ENCODE results near the gene TCF7. TPM values are rescaled to one million over a fixed set of nuclear protein-coding genes. Genes with fewer than 3 reads are reported as not detected.

Gene TCF7
- total RNA-seq, 5 donors from 2014 or later (not counting 1 experiment from before 2014, with no cell fraction given), result 503 to 749 (median 693) TPM

DNA sequence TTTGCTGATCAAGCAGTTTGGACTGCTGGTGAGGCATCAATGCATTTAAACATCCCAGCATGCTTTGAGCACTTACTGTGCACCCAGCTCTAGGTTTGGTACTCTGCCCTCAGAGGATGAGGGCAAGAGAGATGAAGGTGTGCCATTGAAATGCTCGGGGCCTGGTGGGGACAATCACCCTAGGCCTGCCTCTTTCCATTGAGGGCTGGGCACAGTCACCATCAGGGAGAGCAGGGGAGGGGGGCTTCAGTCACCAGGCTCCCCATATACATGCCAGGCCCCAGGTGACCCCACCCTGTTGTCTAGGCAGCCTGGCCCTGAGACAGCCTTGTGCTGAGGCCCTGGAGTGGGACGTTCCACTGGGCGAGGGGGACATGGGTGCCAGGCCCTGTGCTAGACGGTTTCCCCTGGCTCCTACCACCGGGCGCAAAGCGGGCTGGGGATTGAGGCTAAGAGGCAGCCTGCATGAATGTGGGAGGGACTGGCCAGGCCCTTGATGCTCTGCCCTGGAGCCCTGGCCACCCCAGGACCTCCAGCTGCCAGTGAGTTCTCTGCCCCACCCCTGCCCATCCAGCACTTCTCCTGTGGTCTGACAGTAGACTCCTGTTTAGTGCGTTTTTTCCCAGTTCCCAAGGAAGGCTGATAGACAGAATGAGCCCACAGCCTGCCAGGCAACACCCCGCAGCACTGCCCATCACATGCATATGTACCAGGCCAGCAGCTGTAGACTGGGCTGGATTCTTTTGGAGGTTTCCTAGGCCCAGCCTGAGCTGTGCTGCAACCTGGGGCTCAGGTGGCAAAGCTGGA, 18.9 kb downstream of the TCF7 start:
- peak in 5 of 35 experiments; percentile 3 to 18 (median 14) for DNase-seq
- ATAC-seq (replicated peaks in 1 of 4), result no peak
- H3K4me3 ChIP-seq (ENCODE audit: control insufficient read depth in 1 of 2, extremely low read depth in 1 of 2, low read length in 1 of 2), result peak overlapping the region; percentile 15 to 91
- Mint-ChIP-seq H3K27ac (peak overlapping the region; percentile 92 to 97), H3K4me1 (peaks cover 99 to 100% (median 99%) of the 10 kb centered on the region in 3 donors), H3K9me3 (no peaks in the 10 kb centered on the region), H3K27me3 (no peaks in the 10 kb centered on the region), H3K36me3 (peaks cover 46% of the 10 kb centered on the region), H3K4me3 (peak overlapping the region; percentile 88 to 99 (median 92))
- CTCF ChIA-PET, result interaction anchor here (0.6 to 2.0 kb wide), 7 partner anchors 8 to 97 kb away, joined by 3 to 8 read pairs (median 5); no protein-coding TSS in a partner anchor
- 100% methylated on average over 1 of the region's 9 CpGs for WGBS (ENCODE audit: insufficient coverage)
- no peaks in the 10 kb centered on the region for H3K9me3 ChIP-seq
- peak overlapping the region; percentile 95 for H3K27ac ChIP-seq (ENCODE audit: low read length)
- peaks cover 80 to 100% of the 10 kb centered on the region in 2 experiments for H3K4me1 ChIP-seq (ENCODE audit: control insufficient read depth in 1 of 2, extremely low read depth in 1 of 2, insufficient read depth in 2 of 2, low read length in 2 of 2)
- POLR2A ChIA-PET, result interaction anchor here (0.5 to 2.0 kb wide), 5 partner anchors 13 to 125 kb away, joined by 3 to 5 read pairs (median 3); no protein-coding TSS in a partner anchor
- peaks cover 14 to 86% of the 10 kb centered on the region in 2 donors for H3K36me3 ChIP-seq (ENCODE audit: control insufficient read depth in 2 of 2, extremely low read depth in 1 of 2, insufficient read depth in 1 of 2, low read length in 1 of 2)
- H3K27me3 ChIP-seq (replicated peaks in 1 of 2; ENCODE audit: control insufficient read depth in 2 of 2, extremely low read depth in 1 of 2, insufficient read depth in 2 of 2, low read length in 1 of 2), result no peaks in the 10 kb centered on the region

DNA sequence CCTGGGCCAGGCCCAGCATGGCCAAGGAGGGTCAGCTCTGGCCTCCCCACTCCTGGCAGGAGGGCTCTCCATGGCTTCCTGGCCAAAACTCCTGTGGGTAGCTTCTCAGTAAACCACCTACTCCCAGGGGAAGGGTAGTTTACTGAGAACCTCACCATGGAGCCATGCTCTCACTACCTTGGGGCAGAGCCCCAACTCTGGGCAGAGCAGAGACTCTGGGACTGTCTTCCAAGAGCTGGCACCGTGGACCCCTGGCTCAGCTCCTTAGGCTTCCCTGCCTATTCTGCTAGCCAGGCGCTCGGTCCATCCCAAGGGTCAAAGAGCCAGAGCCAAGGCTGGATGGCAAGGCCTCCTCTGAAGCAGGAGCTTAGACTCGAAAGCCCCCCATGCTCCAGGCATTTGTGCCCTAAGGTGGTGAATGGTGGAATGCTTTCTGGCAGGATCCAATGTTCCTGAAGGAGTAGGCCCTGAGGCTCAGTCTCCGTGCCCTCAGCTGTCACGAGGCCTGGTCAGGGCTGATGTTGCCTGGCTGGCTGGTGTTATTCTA, 19.6 kb downstream of the TCF7 start:
- WGBS (ENCODE audit: insufficient coverage), result 90% methylated on average over 3 of the region's 6 CpGs
- H3K4me1 ChIP-seq (ENCODE audit: control insufficient read depth in 1 of 2, extremely low read depth in 1 of 2, insufficient read depth in 2 of 2, low read length in 2 of 2), result peaks cover 78 to 100% of the 10 kb centered on the region in 2 experiments
- Mint-ChIP-seq H3K27ac (peak overlapping the region; percentile 92 to 97), H3K4me3 (peak overlapping the region in 2 of 3 donors; percentile 88 to 99), H3K9me3 (no peaks in the 10 kb centered on the region), H3K36me3 (peaks cover 42% of the 10 kb centered on the region), H3K27me3 (no peaks in the 10 kb centered on the region), H3K4me1 (peaks cover 96 to 100% (median 98%) of the 10 kb centered on the region in 3 donors)
- peak overlapping the region in 1 of 2 donors; percentile 1 for H3K4me3 ChIP-seq (ENCODE audit: control insufficient read depth in 1 of 2, extremely low read depth in 1 of 2, low read length in 1 of 2)
- H3K27me3 ChIP-seq (replicated peaks in 1 of 2; ENCODE audit: control insufficient read depth in 2 of 2, extremely low read depth in 1 of 2, insufficient read depth in 2 of 2, low read length in 1 of 2), result no peaks in the 10 kb centered on the region
- DNase-seq (peak in 6 of 35 experiments; percentile 1 to 15 (median 4)), ATAC-seq (replicated peaks in 1 of 4) (no peak)
- peaks cover 16 to 86% of the 10 kb centered on the region in 2 donors for H3K36me3 ChIP-seq (ENCODE audit: control insufficient read depth in 2 of 2, extremely low read depth in 1 of 2, insufficient read depth in 1 of 2, low read length in 1 of 2)
- ChIA-PET CTCF (interaction anchor here in 1 of 2 donors (0.6 to 1.7 kb wide), 4 partner anchors 10 to 98 kb away, joined by 3 to 5 read pairs (median 4); no protein-coding TSS in a partner anchor), POLR2A (interaction anchor here (0.5 to 2.0 kb wide), 4 partner anchors 13 to 125 kb away, joined by 3 to 4 read pairs (median 3); no protein-coding TSS in a partner anchor)
- peak overlapping the region; percentile 95 for H3K27ac ChIP-seq (ENCODE audit: low read length)
- no peaks in the 10 kb centered on the region for H3K9me3 ChIP-seq

DNA sequence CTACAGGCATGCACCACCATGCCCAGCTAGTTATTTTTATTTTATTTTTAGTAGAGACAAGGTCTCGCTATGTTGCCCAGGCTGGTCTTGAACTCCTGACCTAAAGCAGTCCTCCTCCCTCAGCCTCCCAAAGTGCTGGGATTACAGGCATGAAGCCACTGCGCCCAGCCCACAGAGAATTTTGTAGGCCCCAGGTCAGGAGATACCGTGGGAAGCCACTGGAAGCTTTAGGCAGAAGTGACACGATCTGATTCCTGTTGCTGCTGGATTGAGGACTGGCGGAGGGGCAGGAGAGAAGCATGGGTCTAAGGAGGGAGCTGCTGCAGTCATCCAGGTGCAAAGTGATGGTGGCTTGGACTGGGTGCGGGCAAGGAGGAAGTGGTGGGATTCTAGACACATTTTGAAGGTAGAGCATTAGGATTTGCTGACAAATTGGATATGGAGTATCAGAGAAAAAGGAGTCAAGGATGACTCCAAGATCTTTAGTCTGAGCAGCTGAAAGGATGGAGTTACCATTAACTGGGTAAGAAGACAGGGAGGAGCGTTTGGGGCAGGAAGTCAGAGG, 20.7 kb downstream of the TCF7 start:
- peaks cover 77 to 100% of the 10 kb centered on the region in 2 experiments for H3K4me1 ChIP-seq (ENCODE audit: control insufficient read depth in 1 of 2, extremely low read depth in 1 of 2, insufficient read depth in 2 of 2, low read length in 2 of 2)
- H3K36me3 Mint-ChIP-seq, result peaks cover 40% of the 10 kb centered on the region
- H3K27ac Mint-ChIP-seq, result peak overlapping the region; percentile 92 to 97
- no peaks in the 10 kb centered on the region for H3K27me3 Mint-ChIP-seq
- DNase-seq, result peak in 2 of 35 experiments; percentile 5 to 13
- H3K27ac ChIP-seq (ENCODE audit: low read length), result peak overlapping the region; percentile 95
- H3K4me3 ChIP-seq (ENCODE audit: control insufficient read depth in 1 of 2, extremely low read depth in 1 of 2, low read length in 1 of 2), result no peak overlapping the region
- no peaks in the 10 kb centered on the region for H3K9me3 Mint-ChIP-seq
- H3K4me1 Mint-ChIP-seq, result peaks cover 95 to 100% (median 96%) of the 10 kb centered on the region in 3 donors
- no peak for ATAC-seq (replicated peaks in 1 of 4)
- CTCF ChIA-PET, result interaction anchor here (1.2 to 1.7 kb wide), 3 partner anchors 12 to 96 kb away, joined by 3 to 4 read pairs (median 3); no protein-coding TSS in a partner anchor
- H3K27me3 ChIP-seq (replicated peaks in 1 of 2; ENCODE audit: control insufficient read depth in 2 of 2, extremely low read depth in 1 of 2, insufficient read depth in 2 of 2, low read length in 1 of 2), result no peaks in the 10 kb centered on the region
- peak overlapping the region; percentile 54 to 88 (median 60) for H3K4me3 Mint-ChIP-seq
- H3K36me3 ChIP-seq (ENCODE audit: control insufficient read depth in 2 of 2, extremely low read depth in 1 of 2, insufficient read depth in 1 of 2, low read length in 1 of 2), result peaks cover 19 to 92% of the 10 kb centered on the region in 2 donors
- WGBS (ENCODE audit: insufficient coverage), result 66% methylated on average over 3 of the region's 7 CpGs
- POLR2A ChIA-PET, result interaction anchor here (0.6 kb wide), 2 partner anchors 17 to 455 kb away, joined by 3 to 4 read pairs; no protein-coding TSS in a partner anchor
- no peaks in the 10 kb centered on the region for H3K9me3 ChIP-seq

DNA sequence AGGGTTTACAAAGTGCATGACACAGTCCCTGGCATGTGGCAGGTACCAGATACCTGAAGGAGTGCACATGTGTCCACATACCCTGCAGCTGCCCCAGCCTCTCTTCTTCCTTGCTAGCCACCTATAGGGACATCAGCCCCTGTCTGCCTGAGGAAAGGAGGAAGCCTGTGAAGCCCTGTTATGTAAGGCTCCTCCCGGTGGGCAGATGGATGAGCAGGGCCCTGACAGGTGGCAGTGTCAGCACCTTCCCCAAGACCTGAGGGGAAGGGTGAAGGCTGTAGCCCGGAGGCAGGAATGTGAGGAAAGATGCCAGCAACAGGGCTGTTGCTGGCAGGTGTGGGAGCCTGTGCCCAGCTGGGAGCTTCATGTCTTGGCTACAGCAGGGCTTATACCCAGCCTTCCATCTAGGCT, 21.7 kb downstream of the TCF7 start:
- H3K4me1 ChIP-seq (ENCODE audit: control insufficient read depth in 1 of 2, extremely low read depth in 1 of 2, insufficient read depth in 2 of 2, low read length in 2 of 2), result peaks cover 67 to 100% of the 10 kb centered on the region in 2 experiments
- Mint-ChIP-seq H3K36me3 (peaks cover 44% of the 10 kb centered on the region), H3K27me3 (no peaks in the 10 kb centered on the region), H3K4me1 (peaks cover 95 to 100% (median 96%) of the 10 kb centered on the region in 3 donors), H3K4me3 (peak overlapping the region in 2 of 3 donors; percentile 60 to 88), H3K27ac (peak overlapping the region; percentile 92 to 97), H3K9me3 (no peaks in the 10 kb centered on the region)
- WGBS (ENCODE audit: insufficient coverage), result 80% methylated on average over 1 of the region's 2 CpGs
- ChIA-PET POLR2A (interaction anchor here in 1 of 2 donors (0.5 to 0.6 kb wide), 2 partner anchors 15 to 59 kb away, joined by 6 to 9 read pairs; no protein-coding TSS in a partner anchor), CTCF (interaction anchor here (1.1 to 1.4 kb wide), 2 partner anchors 35 to 97 kb away, joined by 3 read pairs; no protein-coding TSS in a partner anchor)
- peak in 4 of 35 experiments; percentile 0 to 19 (median 7) for DNase-seq
- H3K27me3 ChIP-seq (replicated peaks in 1 of 2; ENCODE audit: control insufficient read depth in 2 of 2, extremely low read depth in 1 of 2, insufficient read depth in 2 of 2, low read length in 1 of 2), result no peaks in the 10 kb centered on the region
- no peak for ATAC-seq (replicated peaks in 1 of 4)
- peak overlapping the region in 1 of 2 donors; percentile 29 for H3K4me3 ChIP-seq (ENCODE audit: control insufficient read depth in 1 of 2, extremely low read depth in 1 of 2, low read length in 1 of 2)
- H3K9me3 ChIP-seq, result no peaks in the 10 kb centered on the region
- peaks cover 19 to 92% of the 10 kb centered on the region in 2 donors for H3K36me3 ChIP-seq (ENCODE audit: control insufficient read depth in 2 of 2, extremely low read depth in 1 of 2, insufficient read depth in 1 of 2, low read length in 1 of 2)
- H3K27ac ChIP-seq (ENCODE audit: low read length), result peak overlapping the region; percentile 95

DNA sequence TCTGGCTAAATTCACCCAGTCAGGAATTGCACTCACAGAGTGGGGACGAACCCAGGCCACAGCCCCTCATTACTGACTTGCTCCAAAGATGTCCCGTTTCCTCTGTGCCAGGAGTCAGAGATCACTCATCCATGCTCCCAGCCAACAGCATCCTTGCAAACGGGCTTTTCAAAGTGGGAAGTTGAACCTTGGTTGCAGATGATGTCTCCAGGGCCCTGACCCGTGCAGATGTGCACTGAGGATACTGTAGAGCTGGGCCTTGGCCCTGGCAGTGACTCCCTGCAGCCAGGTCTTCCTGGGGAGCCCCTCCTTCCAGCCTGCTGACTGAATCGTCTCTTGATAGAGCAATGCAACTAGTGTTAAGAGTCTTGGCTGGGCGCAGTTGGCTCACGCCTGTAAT, 22.3 kb downstream of the TCF7 start:
- no peaks in the 10 kb centered on the region for H3K27me3 Mint-ChIP-seq
- ATAC-seq (replicated peaks in 1 of 4) (no peak), DNase-seq (peak in 6 of 35 experiments; percentile 0 to 19 (median 1))
- H3K36me3 Mint-ChIP-seq, result peaks cover 49% of the 10 kb centered on the region
- Histone ChIP-seq H3K4me3 (ENCODE audit: control insufficient read depth in 1 of 2, extremely low read depth in 1 of 2, low read length in 1 of 2) (peak overlapping the region in 1 of 2 donors; percentile 39), H3K27me3 (replicated peaks in 1 of 2; ENCODE audit: control insufficient read depth in 2 of 2, extremely low read depth in 1 of 2, insufficient read depth in 2 of 2, low read length in 1 of 2) (no peaks in the 10 kb centered on the region), H3K4me1 (ENCODE audit: control insufficient read depth in 1 of 2, extremely low read depth in 1 of 2, insufficient read depth in 2 of 2, low read length in 2 of 2) (peaks cover 61 to 99% of the 10 kb centered on the region in 2 experiments), H3K9me3 (no peaks in the 10 kb centered on the region), H3K36me3 (ENCODE audit: control insufficient read depth in 2 of 2, extremely low read depth in 1 of 2, insufficient read depth in 1 of 2, low read length in 1 of 2) (peaks cover 23 to 92% of the 10 kb centered on the region in 2 donors), H3K27ac (ENCODE audit: low read length) (peak overlapping the region; percentile 95)
- H3K4me1 Mint-ChIP-seq, result peaks cover 95 to 100% (median 96%) of the 10 kb centered on the region in 3 donors
- WGBS (ENCODE audit: insufficient coverage), result 49% methylated on average over 3 of the region's 7 CpGs
- peak overlapping the region; percentile 92 to 97 for H3K27ac Mint-ChIP-seq
- H3K4me3 Mint-ChIP-seq, result peak overlapping the region; percentile 41 to 88 (median 60)
- ChIA-PET POLR2A (interaction anchor here in 1 of 2 donors (0.5 to 1.2 kb wide), 5 partner anchors 12 to 115 kb away, joined by 3 to 9 read pairs (median 3); no protein-coding TSS in a partner anchor), CTCF (interaction anchor here (1.0 to 1.3 kb wide), 5 partner anchors 7 to 36 kb away, joined by 3 to 9 read pairs (median 4); no protein-coding TSS in a partner anchor)
- no peaks in the 10 kb centered on the region for H3K9me3 Mint-ChIP-seq
